PC-3 (cell line): ENCODE measurements around the gene SPIRE1. TPM values are rescaled to one million over a fixed set of nuclear protein-coding genes. Genes with fewer than 3 reads are reported as not detected.

Source experiments
- ATAC-seq: fragments of 200-7000 bp; cut with Tn5 transposase; 2 replicates; pipeline ENCODE4 v1.9.1; 2020; ENCODE audit warnings: mild to moderate bottlenecking, moderate library complexity
- BruUV-seq: library from RNA; stranded (reverse); fragments of 400-500 nt; replicated peaks from 2 replicates; lab custom pipeline; 2021; lab: Mats Ljungman, UMichigan
- CTCF ChIA-PET: fragments of 300-600 bp; sonication (Branson Sonifier 250); formaldehyde crosslinking; loops from one replicate; lab custom pipeline; 2022; ENCODE audit warnings: antibody characterized with exemption; lab: Charles Lee
- POLR2A ChIA-PET: fragments of 300-600 bp; sonication (Branson Sonifier 250); formaldehyde crosslinking; loops from one replicate; lab custom pipeline; 2022; ENCODE audit warnings: antibody characterized with exemption; ENCODE audit not compliant: unreplicated experiment; lab: Charles Lee
- DNase-seq: peaks from one replicate; pipeline ENCODE4 v3.0.0-alpha.2; 2015
- H2AFZ ChIP-seq: fragments of 300-600 bp; sonication (generic); 2 replicates; pipeline ENCODE4 v1.6.0; 2016; ENCODE audit warnings: antibody characterized with exemption, low read length
- H3F3A ChIP-seq: fragments of 300-600 bp; sonication (generic); one replicate; pipeline ENCODE4 v1.6.0; 2017; ENCODE audit warnings: antibody characterized with exemption, low read length, control low read depth, mild to moderate bottlenecking; ENCODE audit not compliant: unreplicated experiment
- H3K27ac ChIP-seq: fragments of 300-600 bp; sonication (generic); 2 replicates; pipeline ENCODE4 v1.5.1; 2016; ENCODE audit warnings: mild to moderate bottlenecking, low read length
- H3K27me3 ChIP-seq: fragments of 300-600 bp; sonication (generic); 2 replicates; pipeline ENCODE4 v1.6.1; 2016; ENCODE audit warnings: low read length, mixed read lengths
- H3K36me3 ChIP-seq: fragments of 300-600 bp; sonication (generic); 2 replicates; pipeline ENCODE4 v1.6.1; 2016; ENCODE audit warnings: low read depth, mixed run types, low read length, mixed read lengths
- H3K4me1 ChIP-seq: fragments of 300-600 bp; sonication (generic); 2 replicates; pipeline ENCODE4 v1.5.1; 2016; ENCODE audit warnings: low read length; ENCODE audit not compliant: insufficient read depth
- H3K4me2 ChIP-seq: fragments of 300-600 bp; sonication (generic); 2 replicates; pipeline ENCODE4 v1.6.0; 2016; ENCODE audit warnings: low read length
- H3K4me3 ChIP-seq: fragments of 300-600 bp; sonication (generic); 2 replicates; pipeline ENCODE4 v1.5.1; 2016; ENCODE audit warnings: mild to moderate bottlenecking, low read length, mixed read lengths
- H3K79me2 ChIP-seq: fragments of 300-600 bp; sonication (generic); 2 replicates; pipeline ENCODE4 v1.6.1; 2017; ENCODE audit warnings: low read length, mixed read lengths
- H3K9ac ChIP-seq: fragments of 300-600 bp; sonication (generic); 2 replicates; pipeline ENCODE4 v1.6.0; 2016; ENCODE audit warnings: mild to moderate bottlenecking, low read length
- H3K9me2 ChIP-seq: fragments of 300-600 bp; sonication (generic); replicated peaks from 2 replicates; pipeline ENCODE4 v1.6.1; 2016; ENCODE audit warnings: mixed run types, low read length, mixed read lengths
- H3K9me3 ChIP-seq: fragments of 300-600 bp; sonication (generic); 2 replicates; pipeline ENCODE4 v1.6.1; 2016; ENCODE audit warnings: low read length, mixed read lengths
- H4K20me1 ChIP-seq: fragments of 300-600 bp; sonication (generic); 2 replicates; pipeline ENCODE4 v1.6.1; 2016; ENCODE audit warnings: low read length, mixed read lengths
- CTCF ChIP-seq: fragments of 300-600 bp; sonication (generic); conservative IDR thresholded peaks from 2 replicates; pipeline ENCODE4 v1.5.1; 2017; ENCODE audit warnings: antibody characterized with exemption, low read depth, mild to moderate bottlenecking, low read length
- EZH2 ChIP-seq: fragments of 300-600 bp; sonication (generic); IDR thresholded peaks from one replicate; pipeline ENCODE4 v1.6.1; 2017; ENCODE audit warnings: antibody characterized with exemption, mild to moderate bottlenecking, low read length; ENCODE audit not compliant: unreplicated experiment
- EZH2phosphoT487 ChIP-seq: fragments of 300-600 bp; sonication (generic); IDR thresholded peaks from 2 replicates; pipeline ENCODE4 v1.6.1; 2018; ENCODE audit warnings: mild to moderate bottlenecking, antibody characterized with exemption, low read length, borderline replicate concordance
- intact Hi-C: fragments of 100-400 bp; cut with micrococcal nuclease; formaldehyde crosslinking; loops from 2 replicates; pipeline ENCODE4 v1.9.0; 2023
- total RNA-seq: library from RNA; depleted of rRNA; stranded (reverse); fragments of >200 nt; gene quantifications from 2 replicates; pipeline ENCODE4 v1.2.3, GENCODE V29; 2014

SPIRE1 gene
- total RNA-seq, 1 experiment from 2014 or later = 32.4 TPM

- Histone ChIP-seq H2AFZ (no peak overlapping the region), H3K4me3 (no peak overlapping the region), H3K27ac (no peak overlapping the region), H3K4me1 (no peaks in the 10 kb centered on the region), H3K9me3 (peaks cover 7% of the 10 kb centered on the region; the same call in 1 of the 2 replicates), H4K20me1 (no peaks in the 10 kb centered on the region), H3K4me2 (no peak overlapping the region), H3K9me2 (no peaks in the 10 kb centered on the region), H3K36me3 (peaks cover 7% of the 10 kb centered on the region; the same call in 1 of the 2 replicates), H3K27me3 (no peaks in the 10 kb centered on the region), H3K9ac (no peak overlapping the region), H3F3A (no peaks in the 10 kb centered on the region), H3K79me2 (peaks cover 26% of the 10 kb centered on the region)
- ATAC-seq (no peak), DNase-seq (no peak)
- POLR2A ChIA-PET = no interaction called here
- BruUV-seq = no TSS peak
- CTCF ChIA-PET = no interaction called here
- intact Hi-C loops = no loop called here
- TF ChIP-seq CTCF (no peak), EZH2 (no peak), EZH2phosphoT487 (no peak)
Measured at GRCh38 chr18:12559319-12559718, 98.6 kb downstream of the SPIRE1 start.

GRCh38 chr18:12556946-12557806, 100.7 kb downstream of the SPIRE1 start:
- Histone ChIP-seq H3K4me3 (no peak overlapping the region), H3K27me3 (no peaks in the 10 kb centered on the region), H4K20me1 (no peaks in the 10 kb centered on the region), H3K9me3 (peaks cover 8% of the 10 kb centered on the region; the same call in 1 of the 2 replicates), H3K36me3 (peaks cover 7% of the 10 kb centered on the region; the same call in 1 of the 2 replicates), H3K4me1 (peaks cover 1% of the 10 kb centered on the region; the same call in 1 of the 2 replicates), H3K4me2 (no peak overlapping the region), H3F3A (no peaks in the 10 kb centered on the region), H3K79me2 (peaks cover 24% of the 10 kb centered on the region), H2AFZ (no peak overlapping the region), H3K27ac (no peak overlapping the region), H3K9me2 (no peaks in the 10 kb centered on the region), H3K9ac (no peak overlapping the region)
- ChIA-PET CTCF (interaction anchor here (0.6 kb wide), 1 partner anchor 285 kb away, joined by 7 read pairs; no protein-coding TSS in a partner anchor), POLR2A (no interaction called here)
- intact Hi-C loops = no loop called here
- no TSS peak for BruUV-seq
- no peak for TF ChIP-seq EZH2phosphoT487
- TF ChIP-seq CTCF = no peak
- no peak for TF ChIP-seq EZH2
- ATAC-seq (no peak), DNase-seq (no peak)
